Astrocyte (in vitro differentiated cells and primary cell): ENCODE results near the gene DLL3. TPM values are rescaled to one million over a fixed set of nuclear protein-coding genes. Genes with fewer than 3 reads are reported as not detected.

Experiments
- DNase-seq: peaks from one replicate; pipeline ENCODE4 v3.0.0-alpha.2; 2010; ENCODE audit warnings: low read depth
- FAIRE-seq: peaks from 2 replicates; lab custom pipeline; 2011; peaks lifted over from hg19 to GRCh38; lab: Jason Lieb, UNC
- H2AFZ ChIP-seq: 2 replicates; pipeline ENCODE4 v1.6.0; 2012; ENCODE audit warnings: low read depth, low read length, inconsistent platforms
- H3K27ac ChIP-seq: 2 replicates; pipeline ENCODE4 v1.5.1; 2011; ENCODE audit warnings: low read depth, low read length, inconsistent platforms
- H3K27me3 ChIP-seq: 2 replicates; pipeline ENCODE4 v1.6.0; 2011; ENCODE audit warnings: low read length, inconsistent platforms; ENCODE audit not compliant: insufficient read depth
- H3K36me3 ChIP-seq: 2 replicates; pipeline ENCODE4 v1.5.1; 2011; ENCODE audit warnings: low read length, inconsistent platforms; ENCODE audit not compliant: insufficient read depth
- H3K4me1 ChIP-seq: 2 replicates; pipeline ENCODE4 v1.5.1; 2011; ENCODE audit warnings: low read length, inconsistent platforms; ENCODE audit not compliant: insufficient read depth
- H3K4me2 ChIP-seq: 2 replicates; pipeline ENCODE4 v1.6.0; 2012; ENCODE audit warnings: low read length, inconsistent platforms
- H3K4me3 ChIP-seq: 2 replicates; pipeline ENCODE4 v1.5.1; 2011; ENCODE audit warnings: low read depth, mild to moderate bottlenecking, low read length, inconsistent platforms; ENCODE audit not compliant: insufficient read depth
- H3K79me2 ChIP-seq: 2 replicates; pipeline ENCODE4 v1.6.0; 2012; ENCODE audit warnings: mild to moderate bottlenecking, low read length, inconsistent platforms; ENCODE audit not compliant: insufficient read depth
- H3K9ac ChIP-seq: 2 replicates; pipeline ENCODE4 v1.6.0; 2012; ENCODE audit warnings: mild to moderate bottlenecking, low read length, inconsistent platforms
- H3K9me3 ChIP-seq: 2 replicates; pipeline ENCODE4 v1.5.1; 2012; ENCODE audit warnings: low read depth, mild to moderate bottlenecking, low read length, inconsistent platforms; ENCODE audit not compliant: insufficient read depth
- H4K20me1 ChIP-seq: 2 replicates; pipeline ENCODE4 v1.6.0; 2012; ENCODE audit warnings: low read length, inconsistent platforms; ENCODE audit not compliant: insufficient read depth
- H3K27ac Mint-ChIP-seq: one replicate; pipeline ENCODE4 v1.8.0; 2021; ENCODE audit warnings: mild to moderate bottlenecking, mixed read lengths; ENCODE audit not compliant: unreplicated experiment
- H3K27me3 Mint-ChIP-seq: one replicate; pipeline ENCODE4 v1.8.0; 2021; ENCODE audit warnings: low read depth, mixed read lengths; ENCODE audit not compliant: unreplicated experiment
- H3K36me3 Mint-ChIP-seq: one replicate; pipeline ENCODE4 v1.8.0; 2021; ENCODE audit warnings: low read depth, mixed read lengths; ENCODE audit not compliant: unreplicated experiment
- H3K4me1 Mint-ChIP-seq: one replicate; pipeline ENCODE4 v1.8.0; 2021; ENCODE audit warnings: low read depth, mixed read lengths; ENCODE audit not compliant: unreplicated experiment
- H3K4me3 Mint-ChIP-seq: one replicate; pipeline ENCODE4 v1.8.0; 2021; ENCODE audit warnings: mild to moderate bottlenecking, moderate library complexity, mixed read lengths; ENCODE audit not compliant: unreplicated experiment
- H3K9me3 Mint-ChIP-seq: one replicate; pipeline ENCODE4 v1.8.0; 2021; ENCODE audit warnings: mild to moderate bottlenecking, mixed read lengths; ENCODE audit not compliant: unreplicated experiment
- EZH2 ChIP-seq: IDR thresholded peaks from 2 replicates; pipeline ENCODE4 v1.6.1; 2012; ENCODE audit warnings: mild to moderate bottlenecking, low read length, inconsistent platforms; ENCODE audit not compliant: insufficient read depth
- total RNA-seq: library from RNA; stranded (reverse); gene quantifications from 2 replicates; pipeline ENCODE4 v1.2.1, GENCODE V29; 2021
- TF ChIP-seq, protein P1 (sequence below): IDR thresholded peaks from 2 replicates; pipeline ENCODE4 v1.5.1; 2011; ENCODE audit warnings: low read depth, mild to moderate bottlenecking, inconsistent platforms, low read length, moderate library complexity; ENCODE audit not compliant: insufficient read depth

The DLL3 gene
- total RNA-seq, 1 donor from 2014 or later = 0.84 TPM

DNA sequence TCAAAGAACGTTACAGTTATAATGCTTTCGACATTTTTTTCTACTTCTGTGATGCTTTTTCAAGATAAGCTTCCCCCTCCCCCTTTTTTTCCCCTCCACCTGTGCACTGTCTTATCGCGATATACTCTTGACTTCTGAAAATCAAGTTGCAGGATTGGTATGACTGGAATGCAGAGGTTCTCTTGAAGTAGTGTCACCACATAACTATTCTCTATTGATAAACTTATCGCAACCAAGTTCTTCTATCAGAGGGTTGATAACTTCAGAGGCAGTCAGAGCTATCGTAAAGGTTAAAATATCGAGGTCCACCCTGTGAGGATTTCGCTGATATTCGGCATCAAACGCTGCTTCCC, 40.4 kb downstream of the DLL3 start:
- Mint-ChIP-seq H3K4me1 (peaks cover 4% of the 10 kb centered on the region), H3K36me3 (no peaks in the 10 kb centered on the region), H3K27ac (peak overlapping the region; percentile 97), H3K4me3 (peak overlapping the region; percentile 96), H3K27me3 (peaks cover 2% of the 10 kb centered on the region), H3K9me3 (no peaks in the 10 kb centered on the region)
- no peaks in the 10 kb centered on the region for H3K9me3 ChIP-seq
- peak overlapping the region; percentile 89 for H3K4me3 ChIP-seq
- peak overlapping the region; percentile 95 for H3K4me2 ChIP-seq
- peak overlapping the region; percentile 90 for H2AFZ ChIP-seq
- H3K27ac ChIP-seq = peak overlapping the region; percentile 92
- H3K79me2 ChIP-seq = peaks cover 21% of the 10 kb centered on the region
- no peak for TF ChIP-seq EZH2
- TF ChIP-seq, protein P1, sequence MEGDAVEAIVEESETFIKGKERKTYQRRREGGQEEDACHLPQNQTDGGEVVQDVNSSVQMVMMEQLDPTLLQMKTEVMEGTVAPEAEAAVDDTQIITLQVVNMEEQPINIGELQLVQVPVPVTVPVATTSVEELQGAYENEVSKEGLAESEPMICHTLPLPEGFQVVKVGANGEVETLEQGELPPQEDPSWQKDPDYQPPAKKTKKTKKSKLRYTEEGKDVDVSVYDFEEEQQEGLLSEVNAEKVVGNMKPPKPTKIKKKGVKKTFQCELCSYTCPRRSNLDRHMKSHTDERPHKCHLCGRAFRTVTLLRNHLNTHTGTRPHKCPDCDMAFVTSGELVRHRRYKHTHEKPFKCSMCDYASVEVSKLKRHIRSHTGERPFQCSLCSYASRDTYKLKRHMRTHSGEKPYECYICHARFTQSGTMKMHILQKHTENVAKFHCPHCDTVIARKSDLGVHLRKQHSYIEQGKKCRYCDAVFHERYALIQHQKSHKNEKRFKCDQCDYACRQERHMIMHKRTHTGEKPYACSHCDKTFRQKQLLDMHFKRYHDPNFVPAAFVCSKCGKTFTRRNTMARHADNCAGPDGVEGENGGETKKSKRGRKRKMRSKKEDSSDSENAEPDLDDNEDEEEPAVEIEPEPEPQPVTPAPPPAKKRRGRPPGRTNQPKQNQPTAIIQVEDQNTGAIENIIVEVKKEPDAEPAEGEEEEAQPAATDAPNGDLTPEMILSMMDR = no peak
- H3K27me3 ChIP-seq = no peaks in the 10 kb centered on the region
- H3K4me1 ChIP-seq = peaks cover 14% of the 10 kb centered on the region
- FAIRE-seq = no peak
- H3K36me3 ChIP-seq = no peaks in the 10 kb centered on the region
- H4K20me1 ChIP-seq = peaks cover 13% of the 10 kb centered on the region
- peak; percentile 63 for DNase-seq
- peak overlapping the region; percentile 96 for H3K9ac ChIP-seq

- H3K27me3 Mint-ChIP-seq = peaks cover 3% of the 10 kb centered on the region
- Histone ChIP-seq H4K20me1 (peaks cover 13% of the 10 kb centered on the region), H3K27me3 (no peaks in the 10 kb centered on the region), H3K79me2 (peaks cover 21% of the 10 kb centered on the region), H3K36me3 (no peaks in the 10 kb centered on the region), H3K9ac (peak within 1 kb of the TSS; percentile 96), H3K27ac (peak within 1 kb of the TSS; percentile 92), H3K4me3 (peak within 1 kb of the TSS; percentile 89), H2AFZ (peak within 1 kb of the TSS; percentile 90), H3K4me2 (peak within 1 kb of the TSS; percentile 95), H3K4me1 (peaks cover 14% of the 10 kb centered on the region), H3K9me3 (no peaks in the 10 kb centered on the region)
- no peaks in the 10 kb centered on the region for H3K36me3 Mint-ChIP-seq
- H3K9me3 Mint-ChIP-seq = no peaks in the 10 kb centered on the region
- no peak for TF ChIP-seq EZH2
- TF ChIP-seq, protein P1 = peak; percentile 69
- H3K4me3 Mint-ChIP-seq = peak within 1 kb of the TSS; percentile 96
- peak within 1 kb of the TSS; percentile 97 for H3K27ac Mint-ChIP-seq
- peaks cover 6% of the 10 kb centered on the region for H3K4me1 Mint-ChIP-seq
- DNase-seq (peak; percentile 80), FAIRE-seq (no peak)
Observed at GRCh38 chr19:39539518-39540332, 41.0 kb downstream of the DLL3 start, which contains the start of gene EID2. TSS of gene EID2 (minus strand) at chr19:39540161. CDS start at chr19:39540079, 82 bp downstream.

- Histone ChIP-seq H4K20me1 (peaks cover 13% of the 10 kb centered on the region), H3K4me2 (peak overlapping the region; percentile 95), H3K9ac (peak overlapping the region; percentile 96), H3K4me3 (peak overlapping the region; percentile 89), H3K27me3 (no peaks in the 10 kb centered on the region), H3K9me3 (no peaks in the 10 kb centered on the region), H3K79me2 (peaks cover 21% of the 10 kb centered on the region), H3K4me1 (peaks cover 14% of the 10 kb centered on the region), H3K27ac (no peak overlapping the region), H3K36me3 (no peaks in the 10 kb centered on the region), H2AFZ (peak overlapping the region; percentile 90)
- H3K36me3 Mint-ChIP-seq = no peaks in the 10 kb centered on the region
- peaks cover 6% of the 10 kb centered on the region for H3K4me1 Mint-ChIP-seq
- H3K4me3 Mint-ChIP-seq = peak overlapping the region; percentile 94
- DNase-seq (no peak), FAIRE-seq (no peak)
- TF ChIP-seq, protein P1 = no peak
- TF ChIP-seq EZH2 = no peak
- H3K9me3 Mint-ChIP-seq = no peaks in the 10 kb centered on the region
- peaks cover 3% of the 10 kb centered on the region for H3K27me3 Mint-ChIP-seq
- H3K27ac Mint-ChIP-seq = no peak overlapping the region
Observed at GRCh38 chr19:39540333-39540673, 41.6 kb downstream of the DLL3 start.
